PFSK-1 (cell line): Measurements from ENCODE around the gene DSTYK.

Experiments
- FOXP2 ChIP-seq: optimal IDR thresholded peaks from 2 replicates; pipeline ENCODE3; 2011; ENCODE audit warnings: borderline replicate concordance, control low read depth, inconsistent platforms; ENCODE audit not compliant: insufficient read depth; ENCODE audit errors: extremely low read length, extremely low read depth
- POLR2AphosphoS5 ChIP-seq: IDR thresholded peaks from 2 replicates; pipeline ENCODE4 v1.6.1; 2012; ENCODE audit warnings: low read depth, mild to moderate bottlenecking, control low read depth, low read length, moderate library complexity
- REST ChIP-seq, 2 experiments: IDR thresholded peaks; 2 replicates each; pipeline versions ENCODE4 v1.6.1 to v1.8.0; 2011 to 2012; ENCODE audit warnings: low read depth in 2 of 2, low read length in 2 of 2, control low read depth in 1 of 2, inconsistent platforms in 1 of 2, mild to moderate bottlenecking in 1 of 2, moderate library complexity in 1 of 2; ENCODE audit not compliant: insufficient read depth in 1 of 2
- SIN3A ChIP-seq: IDR thresholded peaks from 2 replicates; pipeline ENCODE4 v1.6.1; 2012; ENCODE audit warnings: mild to moderate bottlenecking, low read length, moderate library complexity, borderline replicate concordance; ENCODE audit not compliant: insufficient read depth
- TAF1 ChIP-seq: IDR thresholded peaks from 2 replicates; pipeline ENCODE4 v1.6.1; 2012; ENCODE audit warnings: low read length, control low read depth, borderline replicate concordance; ENCODE audit not compliant: insufficient read depth

The DSTYK gene

GRCh38 chr1:205121660-205122488 lies 89.6 kb downstream of the DSTYK start, which contains the start of gene RBBP5:
TSS of gene RBBP5 (minus strand) at chr1:205121978. CDS start at chr1:205121873, 105 bp downstream.
- TF ChIP-seq POLR2AphosphoS5 = peak; percentile 85
- peak; percentile 85; the same call in 1 of the 2 replicates for TF ChIP-seq SIN3A
- peak; percentile 61; the same call in 1 of the 2 replicates for TF ChIP-seq TAF1
- TF ChIP-seq FOXP2 = peak; percentile 97
- 0 out of 4 replicates have a peak, but pooled peaks of 1 of the 2 experiments have one; percentile 27 for TF ChIP-seq REST (IDR thresholded peaks at IDR 0.05; ENCODE audit: insufficient read depth in 1 of 2, low read depth in 2 of 2, low read length in 2 of 2)

GRCh38 chr1:205118752-205119151 lies 92.8 kb downstream of the DSTYK start:
- no peak for TF ChIP-seq REST (IDR thresholded peaks at IDR 0.05; ENCODE audit: insufficient read depth in 1 of 2, low read depth in 2 of 2, low read length in 2 of 2)
- TF ChIP-seq FOXP2 = no peak
- no peak for TF ChIP-seq TAF1
- TF ChIP-seq SIN3A = no peak
- no peak for TF ChIP-seq POLR2AphosphoS5

- TF ChIP-seq SIN3A (no peak), FOXP2 (no peak), TAF1 (no peak), REST (IDR thresholded peaks at IDR 0.05; ENCODE audit: insufficient read depth in 1 of 2, low read depth in 2 of 2, low read length in 2 of 2) (no peak), POLR2AphosphoS5 (no peak)
Measured at GRCh38 chr1:205111354-205111753, 100.1 kb downstream of the DSTYK start.

- TF ChIP-seq SIN3A = no peak
- no peak for TF ChIP-seq POLR2AphosphoS5
- TF ChIP-seq REST (IDR thresholded peaks at IDR 0.05; ENCODE audit: insufficient read depth in 1 of 2, low read depth in 2 of 2, low read length in 2 of 2) = no peak
- TF ChIP-seq FOXP2 = no peak
- no peak for TF ChIP-seq TAF1
Measured at GRCh38 chr1:205109711-205110110, 101.8 kb downstream of the DSTYK start.
